Liver (tissue), 9 donors: ENCODE results near the gene IZUMO1. TPM values are rescaled to one million over a fixed set of nuclear protein-coding genes. Genes with fewer than 3 reads are reported as not detected.

Source experiments
- DNase-seq: peaks from one replicate; pipeline ENCODE4 v3.0.0-alpha.2; 2017; ENCODE audit warnings: low spot score
- H3K27ac ChIP-seq, 2 donors: one replicate each; pipeline ENCODE4 v1.7.0; 2013; ENCODE audit warnings: inconsistent platforms in 2 of 2, low read length in 2 of 2, control low read depth in 1 of 2, low read depth in 1 of 2, mild to moderate bottlenecking in 1 of 2
- H3K27me3 ChIP-seq, 4 donors: one replicate each; pipeline versions ENCODE4 v1.6.1 to v1.7.0; 2013; ENCODE audit warnings: low read length in 3 of 4, inconsistent platforms in 1 of 4, mild to moderate bottlenecking in 1 of 4, moderate library complexity in 1 of 4; ENCODE audit not compliant: control insufficient read depth in 4 of 4, insufficient read depth in 4 of 4
- H3K36me3 ChIP-seq, 4 donors: one replicate each; pipeline versions ENCODE4 v1.6.1 to v1.7.0; 2013; ENCODE audit warnings: low read length in 3 of 4, mild to moderate bottlenecking in 3 of 4, low read depth in 1 of 4, moderate library complexity in 1 of 4; ENCODE audit not compliant: control insufficient read depth in 4 of 4, insufficient read depth in 3 of 4
- H3K4me1 ChIP-seq, 4 donors: one replicate each; pipeline versions ENCODE4 v1.6.1 to v1.7.0; 2013; ENCODE audit warnings: low read length in 3 of 4, mild to moderate bottlenecking in 3 of 4, moderate library complexity in 1 of 4; ENCODE audit not compliant: control insufficient read depth in 4 of 4, insufficient read depth in 4 of 4
- H3K4me3 ChIP-seq, 3 donors: one replicate each; pipeline versions ENCODE4 v1.6.1 to v1.7.0; 2013; ENCODE audit warnings: low read length in 3 of 3, control low read depth in 1 of 3, low read depth in 1 of 3, mild to moderate bottlenecking in 1 of 3
- H3K9ac ChIP-seq, 2 donors: one replicate each; pipeline ENCODE4 v1.7.0; 2013; ENCODE audit warnings: low read length in 2 of 2, mild to moderate bottlenecking in 2 of 2, moderate library complexity in 2 of 2, control low read depth in 1 of 2, low read depth in 1 of 2
- H3K9me3 ChIP-seq, 4 donors: one replicate each; pipeline versions ENCODE4 v1.6.1 to v1.7.0; 2013; ENCODE audit warnings: low read length in 3 of 4; ENCODE audit not compliant: control insufficient read depth in 4 of 4
- EGR1 ChIP-seq, 2 donors: IDR thresholded peaks; 2 replicates each; pipeline ENCODE4 v1.6.1; 2016 to 2018; ENCODE audit warnings: antibody characterized with exemption in 2 of 2, low read depth in 2 of 2
- FOXA1 ChIP-seq: IDR thresholded peaks from 2 replicates; pipeline ENCODE4 v1.6.1; 2016; ENCODE audit warnings: antibody characterized with exemption
- FOXA2 ChIP-seq: IDR thresholded peaks from 2 replicates; pipeline ENCODE4 v1.6.1; 2016; ENCODE audit warnings: antibody characterized with exemption
- GABPA ChIP-seq, 2 donors: IDR thresholded peaks in 1 of 2; conservative IDR thresholded peaks in 1 of 2; 2 replicates each; pipeline ENCODE4 v1.6.1; 2016; ENCODE audit warnings: antibody characterized with exemption in 2 of 2, mild to moderate bottlenecking in 1 of 2, moderate library complexity in 1 of 2
- HNF4A ChIP-seq, 2 donors: conservative IDR thresholded peaks; 2 replicates each; pipeline ENCODE4 v1.6.1; 2016; ENCODE audit warnings: antibody characterized with exemption in 2 of 2, mild to moderate bottlenecking in 2 of 2
- HNF4G ChIP-seq: IDR thresholded peaks from 2 replicates; pipeline ENCODE4 v1.6.1; 2016; ENCODE audit warnings: antibody characterized with exemption
- JUND ChIP-seq, 2 donors: IDR thresholded peaks; 2 replicates each; pipeline ENCODE4 v1.6.1; 2016; ENCODE audit warnings: antibody characterized with exemption in 2 of 2
- NR2F2 ChIP-seq: IDR thresholded peaks from 2 replicates; pipeline ENCODE4 v1.6.1; 2016; ENCODE audit warnings: antibody characterized with exemption
- RXRA ChIP-seq, 2 donors: IDR thresholded peaks; 2 replicates each; pipeline ENCODE4 v1.6.1; 2017 to 2018; ENCODE audit warnings: antibody characterized with exemption in 2 of 2, mild to moderate bottlenecking in 1 of 2
- SP1 ChIP-seq: IDR thresholded peaks from 2 replicates; pipeline ENCODE4 v1.6.1; 2018; ENCODE audit warnings: antibody characterized with exemption, mild to moderate bottlenecking
- TAF1 ChIP-seq: conservative IDR thresholded peaks from 2 replicates; pipeline ENCODE4 v1.6.1; 2016; ENCODE audit warnings: antibody characterized with exemption, mild to moderate bottlenecking
- WGBS: extraction: QIAGEN DNeasy Blood & Tissue Kit; methylation state at CpG from one replicate; pipeline ENCODE4 v1.1.7; 2013; 5-methylcytosine and 5-hydroxymethylcytosine counted together
- polyA plus RNA-seq, 2 donors: library from polyadenylated mRNA; stranded (reverse) in 1 of 2; unstranded in 1 of 2; fragments of 200-250 nt in 1 of 2; fragments of >200 nt in 1 of 2; fragmentation: Nextera tagmentation in 1 of 2; extraction: Ambion mirVana in 1 of 2; gene quantifications; one replicate each; pipeline versions ENCODE4 v1.2.1 to v1.2.3, GENCODE V29; 2013 to 2015
- total RNA-seq, 2 donors: library from RNA; depleted of rRNA; stranded (reverse); fragments of >200 nt; gene quantifications; one replicate each; pipeline ENCODE4 v1.2.3, GENCODE V29; 2014
- TF ChIP-seq, protein P1 (sequence below): IDR thresholded peaks from 2 replicates; pipeline ENCODE4 v1.6.1; 2016; ENCODE audit warnings: antibody characterized with exemption, mild to moderate bottlenecking
- TF ChIP-seq, protein P2 (sequence below): IDR thresholded peaks from 2 replicates; pipeline ENCODE4 v1.6.1; 2016; ENCODE audit warnings: antibody characterized with exemption
- TF ChIP-seq, protein P3 (sequence below): IDR thresholded peaks from 2 replicates; pipeline ENCODE4 v1.6.1; 2016; ENCODE audit warnings: antibody characterized with exemption
- TF ChIP-seq, protein P4 (sequence below): IDR thresholded peaks from 2 replicates; pipeline ENCODE4 v1.6.1; 2016; ENCODE audit warnings: antibody characterized with exemption
- TF ChIP-seq, protein P5 (sequence below): fragments of 150-350 bp; IDR thresholded peaks from 2 replicates; pipeline ENCODE4 v1.5.1; 2017; ENCODE audit warnings: improper control_type of control experiment, low read depth, low read length; ENCODE audit not compliant: missing input control
- donor health status: healthy.
- donor health status: healthy.
- donor health status: healthy.
- donor health status: healthy.
- donor health status: healthy.

IZUMO1 gene
- total and polyA plus RNA-seq, 4 donors = 0.33 to 0.47 TPM; not detected in 2

DNA sequence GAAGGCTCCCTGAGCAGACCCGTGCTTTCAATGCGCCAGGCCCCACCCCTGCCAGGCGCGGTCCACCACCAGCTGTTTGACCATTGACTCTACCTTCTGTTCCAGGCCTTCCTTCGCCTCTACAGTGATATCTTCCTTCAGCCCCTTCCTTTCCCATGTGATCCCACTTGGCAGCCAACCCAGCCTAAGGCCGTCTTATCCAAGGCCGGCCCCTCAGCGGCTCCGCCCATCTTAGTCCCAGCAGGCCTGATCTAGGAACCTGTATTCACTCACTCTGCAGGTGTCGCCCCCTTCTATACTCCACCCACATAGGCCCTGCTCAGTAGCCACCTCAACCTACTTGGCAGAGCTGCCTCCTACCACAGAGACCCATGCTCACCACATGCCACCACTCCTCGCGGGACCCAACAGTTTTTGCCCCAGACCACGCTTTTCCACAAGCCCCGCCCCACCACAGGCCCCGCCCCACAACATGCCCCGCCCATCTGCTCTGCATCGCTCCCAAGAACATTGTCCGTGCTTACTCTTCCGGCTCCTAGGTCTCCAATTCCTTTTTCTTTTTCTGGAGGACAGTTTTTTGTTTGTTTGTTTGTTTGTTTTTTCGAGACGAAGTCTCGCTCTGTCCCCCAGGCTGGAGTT, 9.2 kb downstream of the IZUMO1 start:
- no peak overlapping the region for H3K4me3 ChIP-seq
- WGBS = 72% methylated on average over 22 of the region's 22 CpGs
- H3K9ac ChIP-seq = no peak overlapping the region
- H3K27me3 ChIP-seq = no peaks in the 10 kb centered on the region
- peak; percentile 34 for DNase-seq
- no peaks in the 10 kb centered on the region for H3K36me3 ChIP-seq
- H3K9me3 ChIP-seq = no peaks in the 10 kb centered on the region
- TF ChIP-seq FOXA1 = no peak
- no peak for TF ChIP-seq SP1
- no peak for TF ChIP-seq HNF4G
- TF ChIP-seq, protein P1, sequence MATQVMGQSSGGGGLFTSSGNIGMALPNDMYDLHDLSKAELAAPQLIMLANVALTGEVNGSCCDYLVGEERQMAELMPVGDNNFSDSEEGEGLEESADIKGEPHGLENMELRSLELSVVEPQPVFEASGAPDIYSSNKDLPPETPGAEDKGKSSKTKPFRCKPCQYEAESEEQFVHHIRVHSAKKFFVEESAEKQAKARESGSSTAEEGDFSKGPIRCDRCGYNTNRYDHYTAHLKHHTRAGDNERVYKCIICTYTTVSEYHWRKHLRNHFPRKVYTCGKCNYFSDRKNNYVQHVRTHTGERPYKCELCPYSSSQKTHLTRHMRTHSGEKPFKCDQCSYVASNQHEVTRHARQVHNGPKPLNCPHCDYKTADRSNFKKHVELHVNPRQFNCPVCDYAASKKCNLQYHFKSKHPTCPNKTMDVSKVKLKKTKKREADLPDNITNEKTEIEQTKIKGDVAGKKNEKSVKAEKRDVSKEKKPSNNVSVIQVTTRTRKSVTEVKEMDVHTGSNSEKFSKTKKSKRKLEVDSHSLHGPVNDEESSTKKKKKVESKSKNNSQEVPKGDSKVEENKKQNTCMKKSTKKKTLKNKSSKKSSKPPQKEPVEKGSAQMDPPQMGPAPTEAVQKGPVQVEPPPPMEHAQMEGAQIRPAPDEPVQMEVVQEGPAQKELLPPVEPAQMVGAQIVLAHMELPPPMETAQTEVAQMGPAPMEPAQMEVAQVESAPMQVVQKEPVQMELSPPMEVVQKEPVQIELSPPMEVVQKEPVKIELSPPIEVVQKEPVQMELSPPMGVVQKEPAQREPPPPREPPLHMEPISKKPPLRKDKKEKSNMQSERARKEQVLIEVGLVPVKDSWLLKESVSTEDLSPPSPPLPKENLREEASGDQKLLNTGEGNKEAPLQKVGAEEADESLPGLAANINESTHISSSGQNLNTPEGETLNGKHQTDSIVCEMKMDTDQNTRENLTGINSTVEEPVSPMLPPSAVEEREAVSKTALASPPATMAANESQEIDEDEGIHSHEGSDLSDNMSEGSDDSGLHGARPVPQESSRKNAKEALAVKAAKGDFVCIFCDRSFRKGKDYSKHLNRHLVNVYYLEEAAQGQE = no peak
- no peak for TF ChIP-seq NR2F2
- TF ChIP-seq GABPA (IDR thresholded peaks at IDR 0.05 in 1 of 2, conservative IDR thresholded peaks at IDR 0.05 in 1 of 2) = no peak
- TF ChIP-seq RXRA (IDR thresholded peaks at IDR 0.05) = no peak
- no peak for TF ChIP-seq EGR1 (IDR thresholded peaks at IDR 0.05; ENCODE audit: low read depth in 2 of 2)
- TF ChIP-seq, protein P2, sequence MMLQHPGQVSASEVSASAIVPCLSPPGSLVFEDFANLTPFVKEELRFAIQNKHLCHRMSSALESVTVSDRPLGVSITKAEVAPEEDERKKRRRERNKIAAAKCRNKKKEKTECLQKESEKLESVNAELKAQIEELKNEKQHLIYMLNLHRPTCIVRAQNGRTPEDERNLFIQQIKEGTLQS = no peak
- TF ChIP-seq JUND (IDR thresholded peaks at IDR 0.05) = no peak
- no peak for TF ChIP-seq TAF1
- TF ChIP-seq, protein P3, sequence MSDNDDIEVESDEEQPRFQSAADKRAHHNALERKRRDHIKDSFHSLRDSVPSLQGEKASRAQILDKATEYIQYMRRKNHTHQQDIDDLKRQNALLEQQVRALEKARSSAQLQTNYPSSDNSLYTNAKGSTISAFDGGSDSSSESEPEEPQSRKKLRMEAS = no peak
- TF ChIP-seq, protein P4, sequence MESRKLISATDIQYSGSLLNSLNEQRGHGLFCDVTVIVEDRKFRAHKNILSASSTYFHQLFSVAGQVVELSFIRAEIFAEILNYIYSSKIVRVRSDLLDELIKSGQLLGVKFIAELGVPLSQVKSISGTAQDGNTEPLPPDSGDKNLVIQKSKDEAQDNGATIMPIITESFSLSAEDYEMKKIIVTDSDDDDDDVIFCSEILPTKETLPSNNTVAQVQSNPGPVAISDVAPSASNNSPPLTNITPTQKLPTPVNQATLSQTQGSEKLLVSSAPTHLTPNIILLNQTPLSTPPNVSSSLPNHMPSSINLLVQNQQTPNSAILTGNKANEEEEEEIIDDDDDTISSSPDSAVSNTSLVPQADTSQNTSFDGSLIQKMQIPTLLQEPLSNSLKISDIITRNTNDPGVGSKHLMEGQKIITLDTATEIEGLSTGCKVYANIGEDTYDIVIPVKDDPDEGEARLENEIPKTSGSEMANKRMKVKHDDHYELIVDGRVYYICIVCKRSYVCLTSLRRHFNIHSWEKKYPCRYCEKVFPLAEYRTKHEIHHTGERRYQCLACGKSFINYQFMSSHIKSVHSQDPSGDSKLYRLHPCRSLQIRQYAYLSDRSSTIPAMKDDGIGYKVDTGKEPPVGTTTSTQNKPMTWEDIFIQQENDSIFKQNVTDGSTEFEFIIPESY = no peak
- TF ChIP-seq FOXA2 = no peak
- no peak for TF ChIP-seq HNF4A (conservative IDR thresholded peaks at IDR 0.05)
- TF ChIP-seq, protein P5, sequence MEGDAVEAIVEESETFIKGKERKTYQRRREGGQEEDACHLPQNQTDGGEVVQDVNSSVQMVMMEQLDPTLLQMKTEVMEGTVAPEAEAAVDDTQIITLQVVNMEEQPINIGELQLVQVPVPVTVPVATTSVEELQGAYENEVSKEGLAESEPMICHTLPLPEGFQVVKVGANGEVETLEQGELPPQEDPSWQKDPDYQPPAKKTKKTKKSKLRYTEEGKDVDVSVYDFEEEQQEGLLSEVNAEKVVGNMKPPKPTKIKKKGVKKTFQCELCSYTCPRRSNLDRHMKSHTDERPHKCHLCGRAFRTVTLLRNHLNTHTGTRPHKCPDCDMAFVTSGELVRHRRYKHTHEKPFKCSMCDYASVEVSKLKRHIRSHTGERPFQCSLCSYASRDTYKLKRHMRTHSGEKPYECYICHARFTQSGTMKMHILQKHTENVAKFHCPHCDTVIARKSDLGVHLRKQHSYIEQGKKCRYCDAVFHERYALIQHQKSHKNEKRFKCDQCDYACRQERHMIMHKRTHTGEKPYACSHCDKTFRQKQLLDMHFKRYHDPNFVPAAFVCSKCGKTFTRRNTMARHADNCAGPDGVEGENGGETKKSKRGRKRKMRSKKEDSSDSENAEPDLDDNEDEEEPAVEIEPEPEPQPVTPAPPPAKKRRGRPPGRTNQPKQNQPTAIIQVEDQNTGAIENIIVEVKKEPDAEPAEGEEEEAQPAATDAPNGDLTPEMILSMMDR = no peak
- no peak overlapping the region for H3K27ac ChIP-seq
- H3K4me1 ChIP-seq = peaks cover 2 to 9% (median 7%) of the 10 kb centered on the region in 4 donors
